Astrocyte (in vitro differentiated cells and primary cell): Measurements from ENCODE around the gene MAP3K10. TPM values are rescaled to one million over a fixed set of nuclear protein-coding genes. Genes with fewer than 3 reads are reported as not detected.

ENCODE experiments used
- DNase-seq: peaks from one replicate; pipeline ENCODE4 v3.0.0-alpha.2; 2010; ENCODE audit warnings: low read depth
- FAIRE-seq: peaks from 2 replicates; lab custom pipeline; 2011; peaks lifted over from hg19 to GRCh38; lab: Jason Lieb, UNC
- H2AFZ ChIP-seq: 2 replicates; pipeline ENCODE4 v1.6.0; 2012; ENCODE audit warnings: low read depth, low read length, inconsistent platforms
- H3K27ac ChIP-seq: 2 replicates; pipeline ENCODE4 v1.5.1; 2011; ENCODE audit warnings: low read depth, low read length, inconsistent platforms
- H3K27me3 ChIP-seq: 2 replicates; pipeline ENCODE4 v1.6.0; 2011; ENCODE audit warnings: low read length, inconsistent platforms; ENCODE audit not compliant: insufficient read depth
- H3K36me3 ChIP-seq: 2 replicates; pipeline ENCODE4 v1.5.1; 2011; ENCODE audit warnings: low read length, inconsistent platforms; ENCODE audit not compliant: insufficient read depth
- H3K4me1 ChIP-seq: 2 replicates; pipeline ENCODE4 v1.5.1; 2011; ENCODE audit warnings: low read length, inconsistent platforms; ENCODE audit not compliant: insufficient read depth
- H3K4me2 ChIP-seq: 2 replicates; pipeline ENCODE4 v1.6.0; 2012; ENCODE audit warnings: low read length, inconsistent platforms
- H3K4me3 ChIP-seq: 2 replicates; pipeline ENCODE4 v1.5.1; 2011; ENCODE audit warnings: low read depth, mild to moderate bottlenecking, low read length, inconsistent platforms; ENCODE audit not compliant: insufficient read depth
- H3K79me2 ChIP-seq: 2 replicates; pipeline ENCODE4 v1.6.0; 2012; ENCODE audit warnings: mild to moderate bottlenecking, low read length, inconsistent platforms; ENCODE audit not compliant: insufficient read depth
- H3K9ac ChIP-seq: 2 replicates; pipeline ENCODE4 v1.6.0; 2012; ENCODE audit warnings: mild to moderate bottlenecking, low read length, inconsistent platforms
- H3K9me3 ChIP-seq: 2 replicates; pipeline ENCODE4 v1.5.1; 2012; ENCODE audit warnings: low read depth, mild to moderate bottlenecking, low read length, inconsistent platforms; ENCODE audit not compliant: insufficient read depth
- H4K20me1 ChIP-seq: 2 replicates; pipeline ENCODE4 v1.6.0; 2012; ENCODE audit warnings: low read length, inconsistent platforms; ENCODE audit not compliant: insufficient read depth
- H3K27ac Mint-ChIP-seq: one replicate; pipeline ENCODE4 v1.8.0; 2021; ENCODE audit warnings: mild to moderate bottlenecking, mixed read lengths; ENCODE audit not compliant: unreplicated experiment
- H3K27me3 Mint-ChIP-seq: one replicate; pipeline ENCODE4 v1.8.0; 2021; ENCODE audit warnings: low read depth, mixed read lengths; ENCODE audit not compliant: unreplicated experiment
- H3K36me3 Mint-ChIP-seq: one replicate; pipeline ENCODE4 v1.8.0; 2021; ENCODE audit warnings: low read depth, mixed read lengths; ENCODE audit not compliant: unreplicated experiment
- H3K4me1 Mint-ChIP-seq: one replicate; pipeline ENCODE4 v1.8.0; 2021; ENCODE audit warnings: low read depth, mixed read lengths; ENCODE audit not compliant: unreplicated experiment
- H3K4me3 Mint-ChIP-seq: one replicate; pipeline ENCODE4 v1.8.0; 2021; ENCODE audit warnings: mild to moderate bottlenecking, moderate library complexity, mixed read lengths; ENCODE audit not compliant: unreplicated experiment
- H3K9me3 Mint-ChIP-seq: one replicate; pipeline ENCODE4 v1.8.0; 2021; ENCODE audit warnings: mild to moderate bottlenecking, mixed read lengths; ENCODE audit not compliant: unreplicated experiment
- CTCF ChIP-seq: IDR thresholded peaks from 2 replicates; pipeline ENCODE4 v1.5.1; 2011; ENCODE audit warnings: low read depth, mild to moderate bottlenecking, inconsistent platforms, low read length, moderate library complexity; ENCODE audit not compliant: insufficient read depth
- EZH2 ChIP-seq: IDR thresholded peaks from 2 replicates; pipeline ENCODE4 v1.6.1; 2012; ENCODE audit warnings: mild to moderate bottlenecking, low read length, inconsistent platforms; ENCODE audit not compliant: insufficient read depth
- total RNA-seq: library from RNA; stranded (reverse); gene quantifications from 2 replicates; pipeline ENCODE4 v1.2.1, GENCODE V29; 2021

The MAP3K10 gene
- total RNA-seq, 1 donor from 2014 or later: 17.2 TPM

- H3K79me2 ChIP-seq: peaks cover 11% of the 10 kb centered on the region
- no peak overlapping the region for H3K27ac Mint-ChIP-seq
These were observed 52.0 kb downstream of the MAP3K10 start for GRCh38 chr19:40243181-40243580.

GRCh38 chr19:40244579-40245317 is 53.5 kb downstream of the MAP3K10 start:
- no peak for TF ChIP-seq CTCF
- TF ChIP-seq EZH2: no peak
- DNase-seq (no peak), FAIRE-seq (no peak)
- Histone ChIP-seq H3K9me3 (no peaks in the 10 kb centered on the region), H2AFZ (no peak overlapping the region), H3K36me3 (peaks cover 5% of the 10 kb centered on the region), H3K27me3 (no peaks in the 10 kb centered on the region), H3K9ac (no peak overlapping the region), H3K79me2 (peaks cover 11% of the 10 kb centered on the region), H4K20me1 (peaks cover 67% of the 10 kb centered on the region), H3K4me1 (peaks cover 9% of the 10 kb centered on the region), H3K4me3 (no peak overlapping the region), H3K27ac (no peak overlapping the region), H3K4me2 (no peak overlapping the region)
- H3K9me3 Mint-ChIP-seq: no peaks in the 10 kb centered on the region
- no peak overlapping the region for H3K4me3 Mint-ChIP-seq
- no peaks in the 10 kb centered on the region for H3K27me3 Mint-ChIP-seq
- no peaks in the 10 kb centered on the region for H3K4me1 Mint-ChIP-seq
- H3K36me3 Mint-ChIP-seq: peaks cover 8% of the 10 kb centered on the region
- no peak overlapping the region for H3K27ac Mint-ChIP-seq

More at GRCh38 chr19:40243181-40243580, 52.0 kb downstream of the MAP3K10 start:
- Mint-ChIP-seq H3K9me3 (no peaks in the 10 kb centered on the region), H3K36me3 (peaks cover 11% of the 10 kb centered on the region), H3K27me3 (no peaks in the 10 kb centered on the region), H3K4me3 (no peak overlapping the region), H3K4me1 (no peaks in the 10 kb centered on the region)
- Histone ChIP-seq H3K4me1 (peaks cover 9% of the 10 kb centered on the region), H3K9me3 (no peaks in the 10 kb centered on the region), H3K36me3 (peaks cover 9% of the 10 kb centered on the region), H3K4me2 (no peak overlapping the region), H2AFZ (no peak overlapping the region), H3K4me3 (no peak overlapping the region), H3K9ac (no peak overlapping the region), H4K20me1 (peaks cover 76% of the 10 kb centered on the region), H3K27ac (no peak overlapping the region), H3K27me3 (no peaks in the 10 kb centered on the region)
- DNase-seq (no peak), FAIRE-seq (no peak)
- no peak for TF ChIP-seq CTCF
- no peak for TF ChIP-seq EZH2

- Histone ChIP-seq H3K9me3 (no peaks in the 10 kb centered on the region), H3K4me1 (peaks cover 9% of the 10 kb centered on the region), H3K4me2 (no peak overlapping the region), H4K20me1 (peaks cover 64% of the 10 kb centered on the region), H2AFZ (no peak overlapping the region), H3K27me3 (no peaks in the 10 kb centered on the region), H3K79me2 (peaks cover 11% of the 10 kb centered on the region), H3K36me3 (no peaks in the 10 kb centered on the region), H3K27ac (no peak overlapping the region), H3K9ac (no peak overlapping the region), H3K4me3 (no peak overlapping the region)
- no peaks in the 10 kb centered on the region for H3K27me3 Mint-ChIP-seq
- H3K9me3 Mint-ChIP-seq: no peaks in the 10 kb centered on the region
- DNase-seq: no peak
- H3K4me1 Mint-ChIP-seq: no peaks in the 10 kb centered on the region
- TF ChIP-seq CTCF (no peak), EZH2 (no peak)
- H3K27ac Mint-ChIP-seq: no peak overlapping the region
- no peak for FAIRE-seq
- no peak overlapping the region for H3K4me3 Mint-ChIP-seq
- peaks cover 8% of the 10 kb centered on the region for H3K36me3 Mint-ChIP-seq
These were observed 54.4 kb downstream of the MAP3K10 start for GRCh38 chr19:40245506-40246128.
